IPS DF 6.9 (cell line): ENCODE measurements around the gene POLR2F.

Experiments
- DNase-seq: peaks from one replicate; pipeline ENCODE4 v3.0.0-alpha.2; 2013; ENCODE audit warnings: low read depth, low spot score
- H3K27ac ChIP-seq: one replicate; pipeline ENCODE4 v1.5.1; 2013; ENCODE audit warnings: low read length, control low read depth
- H3K27me3 ChIP-seq: 2 replicates; pipeline ENCODE4 v1.6.1; 2013; ENCODE audit warnings: mild to moderate bottlenecking, low read length; ENCODE audit not compliant: control insufficient read depth, insufficient read depth
- H3K36me3 ChIP-seq: 2 replicates; pipeline ENCODE4 v1.6.1; 2013; ENCODE audit warnings: low read length; ENCODE audit not compliant: control insufficient read depth, insufficient read depth
- H3K4me1 ChIP-seq: 2 replicates; pipeline ENCODE4 v1.6.1; 2013; ENCODE audit warnings: low read length; ENCODE audit not compliant: control insufficient read depth, insufficient read depth
- H3K4me3 ChIP-seq: 2 replicates; pipeline ENCODE4 v1.5.1; 2013; ENCODE audit warnings: mild to moderate bottlenecking, low read length
- H3K9me3 ChIP-seq: 2 replicates; pipeline ENCODE4 v1.6.1; 2013; ENCODE audit warnings: low read length, inconsistent platforms; ENCODE audit not compliant: control insufficient read depth, insufficient read depth
- WGBS: extraction: QIAGEN DNeasy Blood & Tissue Kit; methylation state at CpG from one replicate; pipeline ENCODE4 v1.1.7; 2013; ENCODE audit warnings: mixed read lengths, missing lambda C conversion rate; ENCODE audit not compliant: insufficient read length, insufficient coverage; 5-methylcytosine and 5-hydroxymethylcytosine counted together

POLR2F gene

DNA sequence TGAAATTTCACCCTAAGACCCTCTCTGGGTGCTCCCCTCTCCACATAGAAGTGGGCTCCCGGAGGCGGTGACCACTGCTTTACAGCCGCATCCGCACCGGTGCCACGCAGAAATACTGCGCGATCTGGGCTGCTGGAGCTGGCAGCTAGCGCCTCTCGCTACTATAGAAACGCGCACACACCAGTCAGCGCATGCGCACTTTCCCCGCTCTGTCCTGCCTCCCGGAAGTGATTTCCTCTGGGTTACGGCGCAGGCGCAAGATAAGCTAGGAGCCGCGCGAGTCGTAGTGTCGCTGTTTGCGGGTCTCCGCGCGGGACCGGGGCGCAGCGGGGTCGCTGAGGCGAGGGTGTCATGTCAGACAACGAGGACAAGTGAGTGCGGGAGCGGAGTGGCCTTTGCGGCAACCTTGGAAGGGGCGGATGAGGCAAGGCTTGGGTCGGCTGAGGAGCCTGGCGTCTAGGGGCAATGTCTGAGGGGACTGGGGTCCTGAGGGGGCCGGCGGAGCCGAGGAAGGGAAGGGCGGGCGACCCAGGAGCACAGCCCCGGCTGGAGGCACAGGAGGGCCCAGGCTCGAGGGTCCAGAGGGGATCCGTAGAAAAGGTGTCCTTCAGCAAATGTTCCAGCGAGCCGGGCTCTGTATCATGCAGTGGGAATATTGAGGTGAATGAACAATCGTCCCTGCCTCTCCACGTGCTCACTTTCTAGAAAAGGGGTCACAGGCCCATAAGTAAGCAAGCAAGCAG is at the start of gene POLR2F, which contains the start of gene C22orf23:
Gene POLR2F (plus strand): TSS at position 263 of the 743 bp plus-strand sequence. CDS start 89 bp downstream, at position 352.
Gene C22orf23 (minus strand): TSS at position 165 of the 743 bp plus-strand sequence. CDS start 452 bp downstream, outside the sequence.
- Histone ChIP-seq H3K36me3 (peaks cover 15% of the 10 kb centered on the region; the same call in 1 of the 2 replicates), H3K27ac (no peak within 1 kb of the TSS), H3K9me3 (no peaks in the 10 kb centered on the region), H3K4me3 (peak within 1 kb of the TSS; percentile 98), H3K4me1 (no peaks in the 10 kb centered on the region), H3K27me3 (no peaks in the 10 kb centered on the region)
- peak; percentile 92 for DNase-seq
- WGBS, result no CpG with 5 or more reads among the region's 52 CpGs

DNA sequence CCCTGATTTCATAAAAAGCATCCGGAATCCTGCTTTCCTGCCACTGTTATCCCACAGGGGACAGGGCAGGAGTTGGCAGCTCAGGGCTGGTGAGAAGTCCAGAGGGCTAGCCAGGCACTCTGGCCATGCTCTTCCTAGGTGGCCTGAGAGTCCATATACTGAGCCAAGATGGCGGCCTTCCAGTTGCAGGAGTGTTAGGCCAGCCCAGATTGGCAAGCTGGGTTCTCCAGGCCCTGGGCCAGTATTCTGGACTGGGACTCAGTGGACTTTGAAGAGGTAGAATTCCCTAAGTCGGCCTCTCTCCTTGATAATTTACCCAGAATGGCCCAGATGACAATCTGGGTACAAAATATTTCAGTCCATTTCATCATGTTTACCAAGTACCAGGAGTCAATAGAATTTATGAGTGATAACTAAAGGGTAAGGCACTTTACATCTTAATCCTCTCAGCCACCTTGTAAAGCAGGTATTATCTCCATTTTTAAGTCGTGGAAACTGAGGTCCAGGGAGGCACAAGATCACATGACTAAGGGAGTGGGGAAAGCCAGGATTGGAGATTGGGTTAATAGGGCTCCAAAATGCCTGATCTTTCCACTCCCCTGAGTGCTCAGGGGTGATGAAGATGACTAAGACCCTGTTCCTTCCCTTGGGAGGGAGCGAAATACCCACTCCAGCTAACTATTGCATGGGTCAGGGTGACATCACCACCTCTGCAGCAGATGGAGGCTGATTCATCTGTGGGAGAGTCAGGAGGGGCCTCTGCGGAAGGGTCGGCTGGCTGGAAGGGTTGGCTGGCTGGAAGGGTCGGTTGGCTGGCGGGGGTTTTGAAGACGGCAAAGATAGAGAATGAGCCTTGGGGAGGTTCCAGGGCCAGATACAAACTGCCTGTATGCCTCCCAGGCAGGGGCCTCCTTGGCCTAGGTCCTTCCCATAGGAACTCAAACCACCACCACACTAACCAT is 48.6 kb upstream of the POLR2F start:
- no peak for DNase-seq
- Histone ChIP-seq H3K27ac (no peak overlapping the region), H3K4me1 (peaks cover 4% of the 10 kb centered on the region), H3K36me3 (no peaks in the 10 kb centered on the region), H3K9me3 (no peaks in the 10 kb centered on the region), H3K4me3 (no peak overlapping the region), H3K27me3 (no peaks in the 10 kb centered on the region)
- WGBS, result no CpG with 5 or more reads among the region's 10 CpGs

DNA sequence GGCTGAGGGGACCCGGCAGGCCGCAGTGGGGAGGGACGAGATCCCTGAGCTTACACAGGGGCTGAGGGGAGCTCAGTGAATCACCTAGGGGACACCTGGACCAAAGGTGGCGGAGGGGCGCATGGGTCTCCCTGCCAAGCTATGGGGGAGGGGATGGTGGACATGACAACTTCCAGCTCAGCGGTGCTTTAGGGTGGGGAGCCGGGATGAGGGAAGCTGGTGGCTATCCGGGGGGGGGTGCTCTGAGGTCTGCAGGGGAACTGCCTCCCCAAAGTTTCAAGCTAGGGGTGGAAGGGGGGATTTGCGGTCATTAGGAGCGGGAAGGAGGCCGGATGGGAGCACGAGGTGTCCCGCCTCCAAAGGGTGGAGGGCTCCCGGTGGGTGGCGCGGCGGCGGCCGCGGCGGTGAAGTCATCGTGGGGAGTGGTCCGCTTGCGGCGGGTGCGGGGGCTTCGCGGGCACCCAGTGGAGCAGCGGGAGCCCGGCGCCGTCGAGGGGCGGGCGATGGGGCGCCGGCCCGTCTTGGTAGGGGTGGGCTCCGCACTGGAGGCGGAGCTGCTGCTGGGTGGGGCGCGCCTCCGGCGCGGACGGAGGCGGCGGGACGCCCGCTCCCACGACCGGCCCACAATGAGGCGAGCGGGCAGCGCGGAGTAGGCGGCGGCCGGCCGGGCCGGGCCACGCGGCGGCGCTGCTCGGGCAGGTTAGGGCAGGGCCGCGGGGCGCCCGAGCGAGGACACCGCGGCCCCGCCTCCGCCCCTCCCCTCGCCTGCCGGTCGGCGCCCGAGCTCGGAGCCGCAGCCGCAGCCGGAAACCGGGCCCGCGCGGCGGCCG is 47.8 kb upstream of the POLR2F start, which contains the start of gene MICALL1:
Gene MICALL1 (plus strand): TSS at position 764 of the 830 bp plus-strand sequence. CDS start 126 bp downstream, outside the sequence.
- H3K27ac ChIP-seq, result no peak within 1 kb of the TSS

DNA sequence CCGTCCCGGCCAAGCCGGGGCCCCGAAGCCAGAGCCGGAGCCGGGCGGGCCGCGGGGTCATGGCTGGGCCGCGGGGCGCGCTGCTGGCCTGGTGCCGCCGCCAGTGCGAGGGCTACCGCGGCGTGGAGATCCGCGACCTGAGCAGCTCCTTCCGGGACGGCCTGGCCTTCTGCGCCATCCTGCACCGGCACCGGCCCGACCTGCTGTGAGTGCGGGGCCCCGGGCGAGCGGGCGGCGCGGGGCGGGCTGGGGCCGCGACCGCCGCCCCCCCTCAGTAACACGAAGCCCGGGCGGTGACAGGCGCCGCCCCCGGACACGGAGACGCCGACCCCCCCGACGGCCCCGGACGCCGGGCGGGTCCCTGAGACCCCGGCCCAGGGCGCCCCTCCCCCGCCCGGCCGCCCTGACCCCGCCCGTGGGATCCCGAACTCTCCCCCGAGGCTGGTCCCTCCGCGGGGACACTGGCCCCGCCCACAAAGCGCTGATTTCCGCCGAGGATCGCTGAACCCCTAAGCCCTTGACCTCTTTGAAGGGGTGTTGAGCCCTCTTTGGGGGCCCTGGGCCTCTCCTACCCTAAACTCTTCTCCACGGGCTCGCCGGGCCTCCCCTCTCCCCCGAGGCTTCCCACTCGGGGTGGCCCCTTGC is 47.0 kb upstream of the POLR2F start:
- DNase-seq, result no peak
- no peaks in the 10 kb centered on the region for H3K36me3 ChIP-seq
- peak overlapping the region; percentile 97 for H3K4me3 ChIP-seq
- no peaks in the 10 kb centered on the region for H3K27me3 ChIP-seq
- H3K4me1 ChIP-seq, result peaks cover 8% of the 10 kb centered on the region
- H3K9me3 ChIP-seq, result no peaks in the 10 kb centered on the region
- no peak overlapping the region for H3K27ac ChIP-seq
- no CpG with 5 or more reads among the region's 75 CpGs for WGBS

More for the DNA sequence above, 47.8 kb upstream of the POLR2F start, which contains the start of gene MICALL1:
- Histone ChIP-seq H3K36me3 (no peaks in the 10 kb centered on the region), H3K27me3 (no peaks in the 10 kb centered on the region), H3K4me1 (peaks cover 7% of the 10 kb centered on the region), H3K9me3 (no peaks in the 10 kb centered on the region), H3K4me3 (peak within 1 kb of the TSS; percentile 97)
- DNase-seq, result no peak
- no CpG with 5 or more reads among the region's 90 CpGs for WGBS

DNA sequence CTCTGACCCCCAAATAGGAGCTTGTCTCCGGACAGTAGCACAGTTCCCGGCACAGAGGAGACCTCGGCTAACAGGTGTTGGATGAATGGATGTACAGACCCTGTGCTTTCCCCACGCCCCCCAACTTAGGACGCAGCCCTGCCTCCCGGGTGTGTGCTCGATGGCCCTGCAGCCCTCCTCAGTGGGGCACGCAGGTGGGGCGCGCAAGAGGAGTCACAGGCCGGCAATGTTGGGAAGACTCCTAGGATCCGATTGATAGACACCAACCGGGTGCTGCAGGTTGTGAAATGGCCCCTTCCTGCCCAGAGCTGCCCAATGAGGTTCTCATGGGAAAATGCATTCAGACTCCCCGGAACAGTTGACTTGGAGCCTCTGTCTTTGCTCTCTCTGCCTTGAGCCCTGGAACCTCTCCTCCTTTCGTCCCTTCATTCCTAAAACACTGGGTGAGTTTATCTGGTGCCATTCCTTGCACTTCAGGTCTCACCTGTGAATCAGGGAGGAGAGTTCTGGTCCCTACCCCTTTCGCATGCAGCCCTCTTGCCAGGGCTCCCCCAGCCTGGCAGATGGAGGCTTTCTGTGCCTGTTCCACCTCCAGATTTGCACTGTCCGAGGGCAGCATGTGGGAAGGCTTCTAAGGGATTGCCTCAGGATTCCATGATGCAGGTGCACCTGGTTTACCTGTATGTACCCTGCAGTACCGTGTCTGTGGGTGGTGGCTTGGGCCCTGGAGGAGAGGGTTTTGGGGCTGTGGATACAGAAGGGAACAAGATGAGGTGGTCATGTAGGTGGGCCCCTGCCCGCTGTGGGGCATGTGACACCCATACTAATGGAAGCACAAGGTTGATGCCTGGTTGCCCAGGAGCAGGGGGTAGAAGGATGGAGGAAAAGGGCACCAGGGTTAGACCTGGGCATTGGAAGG is 46.2 kb upstream of the POLR2F start:
- Histone ChIP-seq H3K4me1 (peaks cover 9% of the 10 kb centered on the region), H3K9me3 (no peaks in the 10 kb centered on the region), H3K4me3 (peak overlapping the region; percentile 97; the same call in 1 of the 2 replicates), H3K27me3 (no peaks in the 10 kb centered on the region), H3K27ac (no peak overlapping the region), H3K36me3 (no peaks in the 10 kb centered on the region)
- WGBS, result no CpG with 5 or more reads among the region's 19 CpGs
- no peak for DNase-seq

DNA sequence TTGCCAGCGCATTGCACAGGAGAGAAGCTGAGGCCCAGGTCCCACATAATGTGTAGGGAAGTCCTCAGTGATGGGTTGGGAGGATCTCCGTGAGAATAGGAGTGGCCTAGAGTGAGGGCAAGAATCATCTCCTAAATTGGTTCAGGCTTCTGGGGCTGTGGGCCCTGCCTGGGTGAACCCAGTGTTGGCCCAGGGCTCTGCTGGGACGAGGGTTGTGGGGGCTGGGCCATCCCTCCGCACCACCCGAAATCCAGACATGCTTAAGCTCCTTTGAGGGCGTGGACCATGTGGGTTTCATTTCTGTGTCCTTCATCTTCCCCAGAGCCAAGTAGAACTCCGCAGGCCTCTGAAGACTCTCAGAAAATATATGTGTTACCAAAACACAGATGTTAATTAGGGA is 43.7 kb upstream of the POLR2F start:
- peaks cover 9% of the 10 kb centered on the region for H3K4me1 ChIP-seq
- WGBS, result no CpG with 5 or more reads among the region's 7 CpGs
- no peak overlapping the region for H3K27ac ChIP-seq
- no peaks in the 10 kb centered on the region for H3K27me3 ChIP-seq
- DNase-seq, result no peak
- H3K36me3 ChIP-seq, result no peaks in the 10 kb centered on the region
- H3K9me3 ChIP-seq, result no peaks in the 10 kb centered on the region
- no peak overlapping the region for H3K4me3 ChIP-seq

DNA sequence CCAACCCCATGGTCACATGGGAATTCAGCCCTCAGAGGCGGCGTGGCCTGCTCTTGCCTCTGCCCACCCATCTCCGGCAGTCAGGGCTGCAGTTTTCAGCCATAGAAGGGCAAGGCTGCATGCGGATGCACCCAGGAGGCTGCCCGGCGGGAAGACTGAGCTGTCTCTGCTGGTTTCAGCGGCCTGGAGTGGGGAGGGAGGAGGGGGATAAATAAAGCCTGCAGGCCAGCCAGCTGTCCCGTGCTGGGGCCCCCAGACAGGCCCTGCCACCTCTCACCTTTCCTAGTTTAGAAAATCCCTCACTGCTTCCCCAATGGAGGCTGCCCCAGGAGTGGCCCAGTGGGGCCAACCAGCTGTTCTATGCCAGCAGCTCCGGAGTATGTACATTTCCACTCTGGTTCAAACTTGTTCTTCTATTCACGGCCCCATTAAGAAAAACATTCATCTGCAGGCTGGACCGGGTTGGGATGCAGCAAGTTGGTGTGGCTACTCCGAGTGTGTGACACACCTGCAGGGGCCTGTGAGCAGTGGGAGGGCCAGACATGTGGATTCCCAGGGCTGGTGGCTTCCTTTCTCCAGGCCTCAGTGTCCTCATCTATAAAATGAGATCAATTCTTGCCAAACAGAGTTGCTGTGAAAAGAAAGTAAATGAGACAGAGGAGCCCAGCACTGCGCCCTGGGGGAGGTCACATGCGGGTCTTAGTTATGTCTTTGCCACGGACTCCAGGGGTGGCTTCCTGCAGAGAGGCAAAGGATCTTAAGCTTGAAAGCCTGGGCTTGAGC is 42.4 kb upstream of the POLR2F start:
- Histone ChIP-seq H3K9me3 (no peaks in the 10 kb centered on the region), H3K4me3 (no peak overlapping the region), H3K27me3 (no peaks in the 10 kb centered on the region), H3K36me3 (no peaks in the 10 kb centered on the region), H3K4me1 (peaks cover 9% of the 10 kb centered on the region), H3K27ac (no peak overlapping the region)
- no peak for DNase-seq
- WGBS, result no CpG with 5 or more reads among the region's 15 CpGs

DNA sequence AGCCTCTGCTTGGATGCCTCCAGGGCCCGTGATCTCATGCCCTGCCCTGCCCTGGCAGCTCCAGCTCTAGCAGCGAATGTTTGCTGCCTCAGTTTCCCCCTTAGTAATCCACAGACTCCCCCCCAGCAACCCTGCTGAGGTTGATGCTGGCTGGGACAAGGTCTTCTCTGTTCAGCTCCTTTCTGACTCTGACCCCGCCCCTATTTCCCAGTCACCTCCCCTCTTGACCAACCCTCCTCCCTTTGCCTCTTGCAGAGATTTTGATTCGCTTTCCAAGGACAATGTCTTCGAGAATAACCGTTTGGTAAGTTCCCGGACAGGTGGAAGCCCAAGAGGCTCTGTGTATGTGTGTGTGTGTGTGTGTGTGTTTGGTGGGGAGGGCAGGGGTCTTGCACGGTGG is 41.8 kb upstream of the POLR2F start:
- no CpG with 5 or more reads among the region's 8 CpGs for WGBS
- no peak overlapping the region for H3K27ac ChIP-seq
- no peak for DNase-seq
- no peaks in the 10 kb centered on the region for H3K9me3 ChIP-seq
- H3K36me3 ChIP-seq, result peaks cover 3% of the 10 kb centered on the region
- H3K4me3 ChIP-seq, result no peak overlapping the region
- no peaks in the 10 kb centered on the region for H3K27me3 ChIP-seq
- peaks cover 9% of the 10 kb centered on the region for H3K4me1 ChIP-seq
